Measurements from ENCODE around the gene SLC35E1.

- no peak for TF ChIP-seq EZH2phosphoT487 (IDR thresholded peaks at IDR 0.05; ENCODE audit: insufficient read depth, low read depth)
- TF ChIP-seq EZH2 (IDR thresholded peaks at IDR 0.05; ENCODE audit: insufficient read depth, poor library complexity, severe bottlenecking), result no peak
Measured at GRCh38 chr19:16587833-16588823, 15.9 kb upstream of the SLC35E1 start.
